RCC 7860 (cell line): ENCODE results near the gene TMEM116.

Experiments
- DNase-seq: peaks from one replicate; pipeline ENCODE4 v3.0.0-alpha.2; 2015; ENCODE audit warnings: low spot score
- FAIRE-seq: peaks from 2 replicates; lab custom pipeline; 2012; peaks lifted over from hg19 to GRCh38; lab: Jason Lieb, UNC

Gene TMEM116

GRCh38 chr12:111907740-111908139 lies 105.2 kb downstream of the TMEM116 start:
- DNase-seq (no peak), FAIRE-seq (no peak)

GRCh38 chr12:111905502-111905901 lies 107.5 kb downstream of the TMEM116 start:
- DNase-seq (no peak), FAIRE-seq (no peak)

- FAIRE-seq = no peak
- no peak for DNase-seq
Measured at GRCh38 chr12:111904446-111904975, 108.5 kb downstream of the TMEM116 start.

GRCh38 chr12:111901182-111901581 lies 111.8 kb downstream of the TMEM116 start:
- DNase-seq (no peak), FAIRE-seq (no peak)

GRCh38 chr12:111894556-111894955 lies 118.4 kb downstream of the TMEM116 start:
- DNase-seq (no peak), FAIRE-seq (no peak)

GRCh38 chr12:111893287-111893686 lies 119.7 kb downstream of the TMEM116 start:
- DNase-seq = no peak
- no peak for FAIRE-seq

GRCh38 chr12:111887926-111888745 lies 124.8 kb downstream of the TMEM116 start:
- FAIRE-seq = no peak
- DNase-seq = no peak

- no peak for FAIRE-seq
- no peak for DNase-seq
Measured at GRCh38 chr12:111886662-111887545, 126.1 kb downstream of the TMEM116 start.

- FAIRE-seq (no peak), DNase-seq (no peak)
Measured at GRCh38 chr12:111881716-111882115, 131.2 kb downstream of the TMEM116 start.
